ENCODE results near the gene PHACTR4.

GRCh38 chr1:28538286-28538685 lies 168.7 kb downstream of the PHACTR4 start:
- TF ChIP-seq, protein P1, sequence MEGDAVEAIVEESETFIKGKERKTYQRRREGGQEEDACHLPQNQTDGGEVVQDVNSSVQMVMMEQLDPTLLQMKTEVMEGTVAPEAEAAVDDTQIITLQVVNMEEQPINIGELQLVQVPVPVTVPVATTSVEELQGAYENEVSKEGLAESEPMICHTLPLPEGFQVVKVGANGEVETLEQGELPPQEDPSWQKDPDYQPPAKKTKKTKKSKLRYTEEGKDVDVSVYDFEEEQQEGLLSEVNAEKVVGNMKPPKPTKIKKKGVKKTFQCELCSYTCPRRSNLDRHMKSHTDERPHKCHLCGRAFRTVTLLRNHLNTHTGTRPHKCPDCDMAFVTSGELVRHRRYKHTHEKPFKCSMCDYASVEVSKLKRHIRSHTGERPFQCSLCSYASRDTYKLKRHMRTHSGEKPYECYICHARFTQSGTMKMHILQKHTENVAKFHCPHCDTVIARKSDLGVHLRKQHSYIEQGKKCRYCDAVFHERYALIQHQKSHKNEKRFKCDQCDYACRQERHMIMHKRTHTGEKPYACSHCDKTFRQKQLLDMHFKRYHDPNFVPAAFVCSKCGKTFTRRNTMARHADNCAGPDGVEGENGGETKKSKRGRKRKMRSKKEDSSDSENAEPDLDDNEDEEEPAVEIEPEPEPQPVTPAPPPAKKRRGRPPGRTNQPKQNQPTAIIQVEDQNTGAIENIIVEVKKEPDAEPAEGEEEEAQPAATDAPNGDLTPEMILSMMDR (IDR thresholded peaks at IDR 0.05; ENCODE audit: poor library complexity) = no peak
- no peak for TF ChIP-seq EZH2 (IDR thresholded peaks at IDR 0.05; ENCODE audit: borderline replicate concordance)
